HUDEP-2 (cell line): ENCODE measurements around the gene RPTN.

Source experiments
- DNase-seq, 76 experiments: peaks; one replicate each; lab custom pipeline; 2025; ENCODE audit not compliant: unreplicated experiment in 76 of 76; lab: John Stamatoyannopoulos, UW

The RPTN gene

DNA sequence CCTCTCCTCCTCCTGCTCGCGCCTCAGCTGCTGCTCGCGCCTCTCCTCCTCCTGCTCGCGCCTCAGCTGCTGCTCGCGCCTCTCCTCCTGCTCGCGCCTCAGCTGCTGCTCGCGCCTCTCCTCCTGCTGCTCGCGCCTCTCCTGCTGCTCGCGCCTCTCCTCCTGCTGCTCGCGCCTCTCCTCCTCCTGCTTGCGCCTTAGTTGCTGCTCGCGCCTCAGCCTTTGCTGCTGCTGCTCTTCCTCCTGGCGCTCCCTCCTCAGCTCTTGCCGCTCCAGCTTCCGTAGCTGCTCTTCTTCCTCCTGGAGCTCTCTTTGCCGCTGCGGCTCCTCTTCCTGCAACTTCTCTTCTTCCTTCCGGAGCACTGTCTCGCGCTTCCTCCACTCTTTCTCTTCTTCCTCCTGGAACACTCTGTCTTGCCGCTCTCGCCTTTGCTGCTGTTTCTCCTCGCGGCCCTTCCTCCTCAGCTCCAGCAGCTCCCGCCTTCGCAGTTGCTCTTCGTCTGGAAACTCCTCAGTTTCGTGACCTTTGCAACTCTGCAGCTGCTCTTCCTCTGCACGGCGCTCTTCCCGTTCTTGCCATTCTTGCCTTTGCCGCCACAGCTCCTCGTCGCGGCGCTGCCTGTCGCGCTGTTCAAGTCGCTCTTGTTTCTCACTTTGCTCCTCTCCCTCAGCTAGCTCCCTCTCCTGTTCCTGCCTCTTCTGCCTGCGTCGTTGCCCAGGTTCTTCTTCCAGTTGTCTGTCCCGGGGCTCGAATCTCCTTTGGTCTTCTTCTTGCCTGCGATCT lies 46.7 kb downstream of the RPTN start:
- DNase-seq, result no peak

DNA sequence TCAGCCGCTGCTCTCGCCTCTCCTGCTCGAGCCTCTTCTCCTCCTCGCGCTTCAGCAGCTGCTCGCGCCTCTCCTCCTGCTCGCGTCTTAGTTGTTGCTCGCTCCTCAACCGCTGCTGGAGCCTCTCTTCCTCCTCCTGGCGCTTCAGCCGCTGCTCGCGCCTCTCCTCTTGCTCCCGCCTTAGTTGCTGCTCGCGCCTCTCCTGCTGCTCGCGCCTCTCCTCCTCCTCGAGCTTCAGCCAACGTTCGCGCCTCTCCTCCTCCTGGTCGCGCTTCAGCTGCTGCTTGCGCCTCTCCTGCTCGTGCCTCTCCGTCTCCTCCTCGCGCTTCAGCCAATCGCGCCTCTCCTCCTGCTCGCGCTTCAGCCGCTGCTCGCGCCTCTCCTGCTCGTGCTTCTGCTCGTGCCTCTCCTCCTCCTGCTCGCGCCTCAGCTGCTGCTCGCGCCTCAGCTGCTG lies 47.5 kb downstream of the RPTN start:
- peak in 1 of 76 experiments; percentile 27 for DNase-seq

DNA sequence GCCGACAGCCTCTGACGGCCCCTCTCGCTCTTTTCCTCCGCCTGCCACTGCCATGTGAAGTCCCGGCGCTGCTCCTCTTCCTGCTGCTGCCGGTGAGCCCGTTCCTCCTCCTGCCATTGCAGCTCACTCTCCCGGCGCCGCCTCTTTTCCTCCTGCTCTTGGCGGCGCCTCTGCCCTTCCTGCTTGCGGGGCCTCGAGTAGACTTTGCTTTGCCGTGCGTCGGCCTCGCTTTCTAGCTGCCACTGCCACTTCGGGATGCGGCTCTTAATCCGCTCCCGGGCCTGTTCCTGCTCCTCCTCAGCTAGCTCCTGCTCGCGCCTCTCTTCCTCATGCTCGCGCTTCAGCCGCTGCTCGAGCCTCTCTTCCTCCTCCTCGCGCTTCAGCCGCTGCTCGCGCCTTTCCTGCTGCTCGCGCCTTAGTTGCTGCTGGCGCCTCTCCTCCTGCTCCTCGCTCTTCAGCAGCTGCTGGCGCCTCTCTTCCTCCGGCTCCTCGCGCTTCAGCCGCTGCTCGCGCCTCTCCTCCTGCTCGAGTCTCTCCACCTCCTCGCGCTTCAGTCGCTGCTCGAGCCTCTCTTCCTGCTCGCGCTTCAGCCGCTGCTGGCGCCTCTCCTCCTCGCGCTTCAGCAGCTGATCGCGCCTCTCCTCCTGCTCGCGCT lies 48.0 kb downstream of the RPTN start:
- DNase-seq, result peak in 3 of 76 experiments; percentile 5 to 10 (median 7)

DNA sequence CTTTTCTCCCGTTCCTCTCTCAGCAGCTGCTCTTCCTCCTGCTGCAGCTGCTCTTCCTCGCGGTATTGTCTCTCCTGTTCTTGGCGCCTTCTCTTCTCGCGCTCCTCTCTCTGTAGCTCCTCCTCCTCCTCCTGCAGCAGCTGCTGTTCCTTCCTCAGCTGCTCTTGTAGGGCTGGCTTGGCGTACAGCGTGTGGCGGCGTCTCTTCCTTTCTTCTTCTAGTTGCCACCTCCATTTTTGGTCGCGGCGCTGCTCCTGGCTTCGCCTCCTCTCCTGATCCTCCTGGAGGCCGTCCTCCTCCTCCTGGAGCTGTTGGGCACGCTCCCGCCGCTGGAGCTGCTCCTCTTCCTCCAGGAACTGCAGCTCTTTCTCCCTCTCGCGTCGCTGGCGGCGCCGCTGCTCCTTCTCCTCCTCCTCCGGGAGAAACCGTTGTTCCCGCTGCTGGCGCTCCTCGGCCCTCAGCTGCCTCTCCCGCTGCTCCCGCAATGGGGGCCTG lies 48.6 kb downstream of the RPTN start:
- no peak for DNase-seq

DNA sequence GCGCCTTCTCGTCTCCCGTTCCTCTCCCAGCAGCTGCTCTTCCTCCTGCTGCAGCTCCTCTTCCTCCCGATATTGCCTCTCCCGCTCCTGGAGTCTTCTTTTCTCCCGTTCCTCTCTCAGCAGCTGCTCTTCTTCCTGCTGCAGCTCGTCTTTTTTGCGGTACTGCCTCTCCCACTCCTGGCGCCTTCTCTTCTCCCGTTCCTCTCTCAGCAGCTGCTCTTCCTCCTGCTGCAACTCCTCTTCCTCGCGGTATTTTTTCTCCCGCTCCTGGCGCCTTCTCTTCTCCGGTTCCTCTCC lies 49.1 kb downstream of the RPTN start:
- no peak for DNase-seq

DNA sequence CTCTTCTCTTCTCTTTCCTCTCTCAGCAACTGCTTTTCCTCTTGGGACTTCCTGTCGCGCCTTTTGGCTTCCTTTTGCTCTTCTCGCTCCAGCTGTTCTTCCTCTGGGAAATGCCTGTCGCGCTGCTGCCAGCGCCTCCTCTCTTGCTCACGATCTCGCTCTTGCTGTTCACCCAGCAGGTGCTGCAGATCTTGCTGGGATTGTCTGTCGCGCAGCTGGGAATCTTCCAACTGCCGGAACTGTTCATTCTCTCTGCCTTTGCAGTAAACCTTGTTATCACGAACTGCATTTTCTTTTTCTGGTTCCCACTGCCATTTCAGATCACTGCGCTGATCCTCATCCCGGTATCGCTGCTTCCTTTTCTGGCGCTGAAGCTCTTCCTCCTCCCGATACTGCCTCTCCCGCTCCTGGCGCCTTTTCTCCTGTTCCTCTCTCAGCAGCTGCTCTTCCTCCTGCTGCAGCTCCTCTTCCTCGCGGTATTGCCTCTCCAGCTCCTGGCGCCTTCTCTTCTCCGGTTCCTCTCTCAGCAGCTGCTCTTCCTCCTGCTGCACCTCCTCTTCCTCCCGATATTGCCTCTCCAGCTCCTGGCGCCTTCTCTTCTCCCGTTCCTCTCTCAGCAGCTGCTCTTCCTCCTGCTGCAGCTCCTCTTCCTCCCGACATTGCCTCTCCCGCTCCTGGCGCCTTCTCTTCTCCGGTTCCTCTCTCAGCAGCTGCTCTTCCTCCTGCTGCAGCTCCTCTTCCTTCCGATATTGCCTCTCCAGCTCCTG lies 49.6 kb downstream of the RPTN start:
- no peak for DNase-seq

DNA sequence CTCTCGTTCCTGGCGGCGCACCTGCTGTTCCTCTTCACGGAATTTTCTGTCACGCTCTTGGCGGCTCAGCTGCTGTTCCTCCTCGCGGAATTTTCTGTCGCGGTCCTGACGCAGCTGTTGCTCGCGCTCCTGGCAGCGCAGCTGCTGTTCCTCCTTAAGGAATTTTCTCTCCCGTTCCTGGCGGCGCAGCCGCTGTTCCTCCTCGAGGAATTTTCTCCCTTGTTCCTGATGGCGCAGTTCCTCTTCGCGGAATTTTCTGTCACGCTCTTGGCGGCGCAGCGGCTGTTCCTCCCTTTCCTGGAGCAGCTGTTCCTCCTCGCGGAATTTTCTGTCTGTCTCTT lies 50.2 kb downstream of the RPTN start:
- no peak for DNase-seq

DNA sequence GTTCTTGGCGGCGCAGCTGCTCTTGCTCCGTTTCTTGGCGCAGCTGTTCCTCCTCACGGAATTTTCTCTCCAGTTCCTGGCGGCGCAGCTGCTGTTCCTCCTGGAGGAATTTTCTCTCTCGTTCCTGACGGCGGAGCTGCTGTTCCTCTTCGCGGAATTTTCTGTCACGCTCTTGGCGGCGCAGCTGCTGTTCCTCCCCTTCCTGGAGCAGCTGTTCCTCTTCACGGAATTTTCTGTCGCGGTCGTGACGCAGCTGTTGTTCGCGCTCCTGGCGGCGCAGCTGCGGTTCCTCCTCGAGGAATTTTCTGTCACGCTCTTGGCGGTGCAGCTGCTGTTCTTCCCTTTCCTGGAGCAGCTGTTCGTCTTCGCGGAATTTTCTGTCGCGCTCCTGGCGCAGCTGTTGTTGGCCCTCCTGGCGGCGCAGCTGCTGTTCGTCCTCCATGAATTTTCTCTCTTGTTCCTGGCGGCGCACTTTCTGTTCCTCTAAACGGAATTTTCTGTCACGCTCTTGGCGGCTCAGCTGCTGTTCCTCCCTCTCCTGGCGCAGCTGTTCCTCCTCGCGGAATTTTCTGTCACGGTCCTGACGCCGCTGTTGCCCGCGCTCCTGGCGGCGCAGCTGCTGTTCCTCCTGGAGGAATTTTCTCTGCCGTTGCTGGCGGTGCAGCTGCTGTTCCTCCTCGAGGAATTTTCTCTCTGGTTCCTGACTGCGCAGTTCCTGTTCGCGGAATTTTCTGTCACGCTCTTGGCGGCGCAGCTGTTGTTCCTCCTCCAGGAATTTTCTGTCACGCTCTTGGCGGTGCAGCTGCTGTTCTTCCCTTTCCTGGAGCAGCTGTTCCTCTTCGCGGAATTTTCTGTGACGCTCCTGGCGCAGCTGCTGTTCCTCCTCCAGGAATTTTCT lies 50.8 kb downstream of the RPTN start:
- no peak for DNase-seq

DNA sequence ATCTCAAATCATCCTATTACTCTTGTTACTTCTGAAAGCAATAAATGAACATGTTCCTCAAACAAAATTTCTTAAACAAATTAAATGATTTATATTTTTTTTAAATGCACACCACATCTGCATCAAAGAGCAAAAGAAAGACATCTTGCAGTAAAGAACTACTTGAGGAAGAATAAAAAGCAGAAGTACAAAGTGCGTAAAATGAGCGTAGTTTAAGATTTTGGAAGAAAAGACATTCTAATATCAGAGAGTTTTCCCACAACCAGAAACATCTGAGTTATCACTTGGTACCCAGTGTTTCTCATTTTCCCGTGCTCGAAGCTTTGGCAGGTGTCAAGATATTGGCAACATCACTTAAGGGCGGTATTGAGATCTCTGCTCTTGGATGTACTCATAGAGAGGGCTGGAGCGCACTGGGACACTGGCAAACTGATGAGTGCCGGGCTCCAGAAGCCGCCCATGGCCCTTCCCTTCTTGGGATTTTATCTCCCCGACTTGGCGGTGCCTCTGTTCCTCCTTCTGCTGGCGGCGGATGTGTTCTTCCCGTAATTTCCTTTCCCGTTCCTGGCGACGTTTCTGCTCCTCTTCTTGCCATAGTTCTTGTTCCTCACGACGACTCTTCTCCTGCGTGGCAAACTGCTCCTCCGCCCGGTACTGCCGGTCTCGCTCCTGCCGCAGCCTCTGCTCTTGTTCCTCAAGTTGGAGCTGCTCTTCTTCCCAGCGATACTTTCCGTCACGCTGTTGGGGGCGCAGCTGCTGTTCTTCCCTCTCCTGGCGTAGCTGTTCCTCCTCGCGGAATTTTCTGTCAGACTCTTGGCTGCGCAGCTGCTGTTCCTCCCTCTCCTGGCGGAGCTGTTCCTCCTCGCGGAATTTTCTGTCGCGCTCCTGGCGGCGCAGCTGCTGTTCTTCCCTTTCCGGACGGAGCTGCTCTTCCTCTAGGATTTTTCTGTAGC lies 51.7 kb downstream of the RPTN start:
- no peak for DNase-seq

DNA sequence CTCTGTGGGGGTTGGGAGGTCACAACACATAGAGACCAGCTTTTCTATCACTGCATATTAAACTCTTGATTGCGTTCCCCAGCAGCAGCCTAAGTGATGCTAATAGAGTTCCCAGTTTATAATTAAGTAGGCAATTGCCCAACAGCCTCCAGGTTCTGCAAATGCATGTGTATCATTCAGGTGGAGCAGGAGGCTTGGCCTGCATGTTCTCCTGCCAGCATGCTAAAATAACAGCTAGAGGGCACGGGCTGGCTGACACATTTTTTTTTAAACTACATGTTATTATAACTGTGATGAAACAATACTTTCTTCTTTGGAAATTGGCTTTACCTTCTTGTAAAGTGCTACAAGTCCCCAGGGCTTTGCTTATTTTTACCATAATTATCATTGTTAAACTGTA lies 54.2 kb downstream of the RPTN start:
- no peak for DNase-seq
